Colonic mucosa (tissue), 4 donors: ENCODE data around the gene FOCAD. TPM values are rescaled to one million over a fixed set of nuclear protein-coding genes. Genes with fewer than 3 reads are reported as not detected.

Experiments
- DNase-seq: peaks from one replicate; pipeline ENCODE4 v3.0.0-alpha.2; 2020
- H3K27ac ChIP-seq: fragments of 200-600 bp; one replicate; pipeline ENCODE4 v1.8.0; 2021
- H3K27me3 ChIP-seq: fragments of 200-600 bp; one replicate; pipeline ENCODE4 v1.8.0; 2021
- H3K36me3 ChIP-seq: fragments of 200-600 bp; one replicate; pipeline ENCODE4 v1.8.0; 2021
- H3K4me1 ChIP-seq: fragments of 200-600 bp; one replicate; pipeline ENCODE4 v1.8.0; 2021; ENCODE audit warnings: mild to moderate bottlenecking
- H3K4me3 ChIP-seq: fragments of 200-600 bp; one replicate; pipeline ENCODE4 v1.8.0; 2021
- H3K9ac ChIP-seq, 2 donors: one replicate each; pipeline ENCODE4 v1.7.0; 2013; ENCODE audit warnings: control low read depth in 2 of 2, low read depth in 2 of 2, low read length in 2 of 2
- H3K9me3 ChIP-seq: fragments of 200-600 bp; one replicate; pipeline ENCODE4 v1.8.0; 2021
- intact Hi-C: fragments of 100-400 bp; cut with DNase I; formaldehyde crosslinking; loops from one replicate; pipeline ENCODE4 v1.14.1; 2022
- total RNA-seq, 2 donors: library from RNA; stranded (reverse); fragmentation: NEBNext Ultra II Directional in 1 of 2; extraction: Animal tissue kit (Norgen Biotek cat#: 25700) in 1 of 2; gene quantifications; one replicate each; pipeline ENCODE4 v1.2.1, GENCODE V29; 2021
- TF ChIP-seq, protein P1 (sequence below): fragments of 200-600 bp; IDR thresholded peaks from one replicate; pipeline ENCODE4 v1.8.0; 2022; ENCODE audit warnings: antibody characterized with exemption, mild to moderate bottlenecking
- donor health status: healthy.
- donor health status: DM: no; HTN: no; CAD: no.
- donor health status: DM: no; HTN: no; CAD: no.

Gene FOCAD
- total RNA-seq, 2 donors from 2014 or later: 26.8 to 44.3 TPM

- no peak for DNase-seq
- TF ChIP-seq, protein P1, sequence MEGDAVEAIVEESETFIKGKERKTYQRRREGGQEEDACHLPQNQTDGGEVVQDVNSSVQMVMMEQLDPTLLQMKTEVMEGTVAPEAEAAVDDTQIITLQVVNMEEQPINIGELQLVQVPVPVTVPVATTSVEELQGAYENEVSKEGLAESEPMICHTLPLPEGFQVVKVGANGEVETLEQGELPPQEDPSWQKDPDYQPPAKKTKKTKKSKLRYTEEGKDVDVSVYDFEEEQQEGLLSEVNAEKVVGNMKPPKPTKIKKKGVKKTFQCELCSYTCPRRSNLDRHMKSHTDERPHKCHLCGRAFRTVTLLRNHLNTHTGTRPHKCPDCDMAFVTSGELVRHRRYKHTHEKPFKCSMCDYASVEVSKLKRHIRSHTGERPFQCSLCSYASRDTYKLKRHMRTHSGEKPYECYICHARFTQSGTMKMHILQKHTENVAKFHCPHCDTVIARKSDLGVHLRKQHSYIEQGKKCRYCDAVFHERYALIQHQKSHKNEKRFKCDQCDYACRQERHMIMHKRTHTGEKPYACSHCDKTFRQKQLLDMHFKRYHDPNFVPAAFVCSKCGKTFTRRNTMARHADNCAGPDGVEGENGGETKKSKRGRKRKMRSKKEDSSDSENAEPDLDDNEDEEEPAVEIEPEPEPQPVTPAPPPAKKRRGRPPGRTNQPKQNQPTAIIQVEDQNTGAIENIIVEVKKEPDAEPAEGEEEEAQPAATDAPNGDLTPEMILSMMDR: no peak
- Histone ChIP-seq H3K9ac (no peak overlapping the region), H3K36me3 (no peaks in the 10 kb centered on the region), H3K4me3 (no peak overlapping the region), H3K27me3 (no peaks in the 10 kb centered on the region), H3K9me3 (no peaks in the 10 kb centered on the region), H3K4me1 (no peaks in the 10 kb centered on the region), H3K27ac (no peak overlapping the region)
- intact Hi-C loops: no loop called here
Measured at GRCh38 chr9:20995616-20996015, 311.6 kb downstream of the FOCAD start.

DNA sequence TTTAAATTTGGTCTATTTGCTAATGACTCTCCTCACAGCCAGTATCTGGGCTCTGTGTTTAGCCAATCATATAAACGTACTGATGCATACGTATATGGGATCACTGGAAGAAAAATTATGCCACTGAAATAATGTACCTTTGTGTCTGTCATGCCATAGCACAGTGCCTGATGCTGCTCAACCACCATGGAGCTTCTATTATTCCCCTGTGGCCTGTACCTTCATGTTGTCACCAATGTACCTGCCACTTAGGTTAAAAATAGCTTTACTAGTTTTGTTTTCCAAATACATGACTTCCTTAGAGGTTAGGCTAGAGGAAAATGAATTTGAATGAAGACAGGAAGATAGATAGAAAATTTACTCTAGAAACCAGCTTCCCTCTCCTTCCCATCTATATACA lies 312.8 kb downstream of the FOCAD start:
- no peaks in the 10 kb centered on the region for H3K36me3 ChIP-seq

DNA sequence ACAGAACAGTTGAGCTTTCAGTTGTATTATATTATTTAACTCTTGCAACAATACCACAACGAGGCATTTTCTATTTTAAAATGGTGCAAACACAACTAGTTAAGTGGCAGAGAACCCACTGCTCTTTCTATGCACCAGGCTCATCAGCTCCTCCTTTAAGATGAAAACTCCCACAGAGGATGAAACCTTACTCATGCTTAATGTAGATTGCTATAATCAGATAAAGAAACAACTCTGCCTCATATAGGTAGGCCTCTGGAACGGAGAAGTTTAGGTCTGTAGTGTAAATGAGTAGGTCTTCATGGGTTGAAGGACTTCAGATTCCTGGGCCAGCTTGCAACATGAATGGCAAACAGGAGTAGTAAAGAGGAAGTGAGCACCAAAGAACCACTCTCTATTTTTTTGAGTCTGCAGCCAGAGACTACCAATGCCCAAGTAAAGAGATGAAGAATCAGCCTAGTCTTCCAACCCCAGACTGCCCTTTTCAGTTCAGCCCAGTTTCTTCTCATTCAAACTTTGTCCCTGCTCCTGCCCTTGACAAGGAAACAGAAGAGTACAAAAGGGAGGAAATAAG lies 313.5 kb downstream of the FOCAD start:
- TF ChIP-seq, protein P1: no peak
- no peaks in the 10 kb centered on the region for H3K27me3 ChIP-seq
- DNase-seq: no peak
- no peak overlapping the region for H3K27ac ChIP-seq
- H3K9me3 ChIP-seq: no peaks in the 10 kb centered on the region
- no peaks in the 10 kb centered on the region for H3K4me1 ChIP-seq
- intact Hi-C loops: no loop called here
- no peak overlapping the region for H3K9ac ChIP-seq
- H3K4me3 ChIP-seq: no peak overlapping the region
- H3K36me3 ChIP-seq: no peaks in the 10 kb centered on the region

More for the DNA sequence above, 312.8 kb downstream of the FOCAD start:
- H3K9me3 ChIP-seq: no peaks in the 10 kb centered on the region
- TF ChIP-seq, protein P1: no peak
- DNase-seq: no peak
- no peak overlapping the region for H3K9ac ChIP-seq
- no peaks in the 10 kb centered on the region for H3K4me1 ChIP-seq
- intact Hi-C loops: no loop called here
- no peaks in the 10 kb centered on the region for H3K27me3 ChIP-seq
- H3K4me3 ChIP-seq: no peak overlapping the region
- no peak overlapping the region for H3K27ac ChIP-seq

DNA sequence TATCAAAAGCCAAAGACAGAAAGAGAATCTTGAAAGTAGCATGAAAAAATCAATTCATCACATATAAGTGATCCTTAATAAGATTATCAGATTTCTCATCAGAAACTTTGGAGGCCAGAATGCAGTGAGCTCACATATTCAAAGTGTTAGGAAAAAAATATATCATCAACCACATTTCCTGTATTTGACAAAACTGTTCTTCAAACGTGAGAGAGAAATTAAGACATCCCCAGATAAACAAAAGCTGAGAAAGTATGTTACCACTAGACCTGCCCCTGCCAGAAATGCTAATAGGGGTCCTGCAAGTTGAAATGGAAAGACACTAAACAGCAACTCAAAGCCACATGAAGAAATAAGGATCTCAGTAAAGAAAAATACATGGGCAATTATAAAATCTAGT lies 317.5 kb downstream of the FOCAD start:
- no peak for DNase-seq
- Histone ChIP-seq H3K4me1 (no peaks in the 10 kb centered on the region), H3K27me3 (no peaks in the 10 kb centered on the region), H3K27ac (no peak overlapping the region), H3K4me3 (no peak overlapping the region), H3K36me3 (no peaks in the 10 kb centered on the region), H3K9ac (no peak overlapping the region), H3K9me3 (no peaks in the 10 kb centered on the region)
- intact Hi-C loops: no loop called here
- TF ChIP-seq, protein P1: no peak

DNA sequence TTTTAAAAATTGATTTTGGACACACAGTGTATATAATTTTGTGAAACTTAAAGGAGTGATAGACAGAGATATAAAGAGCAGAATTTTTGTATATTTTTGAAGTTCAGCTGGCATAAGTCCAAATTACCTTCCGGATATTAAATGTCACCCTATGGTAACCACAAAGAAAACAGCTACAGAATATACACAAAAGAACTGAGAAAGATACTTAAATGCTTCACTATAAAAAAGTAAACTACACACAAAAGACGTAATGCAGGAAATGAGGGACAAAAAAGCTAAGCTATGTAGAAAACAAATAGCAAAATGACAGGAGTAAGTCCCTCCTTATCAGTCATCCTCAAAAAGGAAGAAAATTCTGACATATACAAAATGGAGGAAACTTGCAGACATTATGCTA lies 318.0 kb downstream of the FOCAD start:
- Histone ChIP-seq H3K27ac (no peak overlapping the region), H3K4me1 (no peaks in the 10 kb centered on the region), H3K36me3 (no peaks in the 10 kb centered on the region), H3K9ac (no peak overlapping the region), H3K27me3 (no peaks in the 10 kb centered on the region), H3K4me3 (no peak overlapping the region), H3K9me3 (no peaks in the 10 kb centered on the region)
- intact Hi-C loops: no loop called here
- TF ChIP-seq, protein P1: no peak
- DNase-seq: no peak
